Duodenal mucosa (tissue), 2 donors: ENCODE measurements around the gene IMPDH2.

Experiments used
- H3K27ac ChIP-seq: one replicate; pipeline ENCODE4 v1.7.0; 2013; ENCODE audit warnings: low read depth, low read length
- H3K27me3 ChIP-seq, 2 donors: one replicate each; pipeline ENCODE4 v1.7.0; 2013; ENCODE audit warnings: low read length in 2 of 2, control low read depth in 1 of 2; ENCODE audit not compliant: insufficient read depth in 2 of 2, control insufficient read depth in 1 of 2
- H3K36me3 ChIP-seq, 2 donors: one replicate each; pipeline ENCODE4 v1.7.0; 2013; ENCODE audit warnings: low read length in 2 of 2, control low read depth in 1 of 2; ENCODE audit not compliant: insufficient read depth in 2 of 2, control insufficient read depth in 1 of 2
- H3K4me1 ChIP-seq, 2 donors: one replicate each; pipeline ENCODE4 v1.7.0; 2013; ENCODE audit warnings: low read length in 2 of 2, control low read depth in 1 of 2; ENCODE audit not compliant: insufficient read depth in 2 of 2, control insufficient read depth in 1 of 2
- H3K4me3 ChIP-seq, 2 donors: one replicate each; pipeline ENCODE4 v1.7.0; 2013; ENCODE audit warnings: low read length in 2 of 2, low read depth in 1 of 2
- H3K9ac ChIP-seq, 2 donors: one replicate each; pipeline ENCODE4 v1.7.0; 2013; ENCODE audit warnings: low read length in 2 of 2, low read depth in 1 of 2
- H3K9me3 ChIP-seq, 2 donors: one replicate each; pipeline ENCODE4 v1.7.0; 2013; ENCODE audit warnings: low read length in 2 of 2, control low read depth in 1 of 2; ENCODE audit not compliant: control insufficient read depth in 1 of 2

The IMPDH2 gene

GRCh38 chr3:48993834-48994233 is 35.4 kb downstream of the IMPDH2 start:
- Histone ChIP-seq H3K27ac (no peak overlapping the region), H3K27me3 (no peaks in the 10 kb centered on the region), H3K9ac (no peak overlapping the region), H3K36me3 (peaks cover 8 to 18% of the 10 kb centered on the region in 2 donors), H3K4me3 (no peak overlapping the region), H3K4me1 (peaks cover 14 to 23% of the 10 kb centered on the region in 2 donors), H3K9me3 (no peaks in the 10 kb centered on the region)

GRCh38 chr3:48991851-48992545 is 37.2 kb downstream of the IMPDH2 start:
- Histone ChIP-seq H3K9ac (peak overlapping the region; percentile 68 to 74), H3K27me3 (no peaks in the 10 kb centered on the region), H3K9me3 (no peaks in the 10 kb centered on the region), H3K4me1 (peaks cover 14 to 23% of the 10 kb centered on the region in 2 donors), H3K36me3 (peaks cover 5 to 14% of the 10 kb centered on the region in 2 donors), H3K4me3 (peak overlapping the region; percentile 90 to 91), H3K27ac (no peak overlapping the region)

- no peaks in the 10 kb centered on the region for H3K27me3 ChIP-seq
- H3K9me3 ChIP-seq, result no peaks in the 10 kb centered on the region
- peak overlapping the region; percentile 83 for H3K27ac ChIP-seq
- peaks cover 0 to 13% of the 10 kb centered on the region in 2 donors for H3K36me3 ChIP-seq
- peaks cover 14 to 23% of the 10 kb centered on the region in 2 donors for H3K4me1 ChIP-seq
- peak overlapping the region; percentile 68 to 74 for H3K9ac ChIP-seq
- peak overlapping the region; percentile 90 to 91 for H3K4me3 ChIP-seq
These were observed 38.3 kb downstream of the IMPDH2 start for GRCh38 chr3:48990636-48991469.

- no peaks in the 10 kb centered on the region for H3K9me3 ChIP-seq
- peak within 1 kb of the TSS; percentile 69 to 74 for H3K9ac ChIP-seq
- peak within 1 kb of the TSS; percentile 90 to 91 for H3K4me3 ChIP-seq
- peaks cover 14 to 23% of the 10 kb centered on the region in 2 donors for H3K4me1 ChIP-seq
- H3K27ac ChIP-seq, result peak within 1 kb of the TSS; percentile 83
- no peaks in the 10 kb centered on the region for H3K27me3 ChIP-seq
- peaks cover 0 to 18% of the 10 kb centered on the region in 2 donors for H3K36me3 ChIP-seq
These were observed 39.2 kb downstream of the IMPDH2 start, which contains the start of gene P4HTM for GRCh38 chr3:48989796-48990635. Gene P4HTM (plus strand): TSS chr3:48990241. CDS start chr3:48990257, 16 bp downstream.

GRCh38 chr3:48989126-48989795 is 39.9 kb downstream of the IMPDH2 start:
- peak overlapping the region; percentile 69 to 74 for H3K9ac ChIP-seq
- no peaks in the 10 kb centered on the region for H3K27me3 ChIP-seq
- peaks cover 6 to 24% of the 10 kb centered on the region in 2 donors for H3K36me3 ChIP-seq
- no peaks in the 10 kb centered on the region for H3K9me3 ChIP-seq
- H3K4me3 ChIP-seq, result peak overlapping the region; percentile 90 to 91
- peak overlapping the region; percentile 83 for H3K27ac ChIP-seq
- H3K4me1 ChIP-seq, result peaks cover 14 to 23% of the 10 kb centered on the region in 2 donors

- H3K27ac ChIP-seq, result no peak overlapping the region
- peaks cover 24 to 52% of the 10 kb centered on the region in 2 donors for H3K36me3 ChIP-seq
- no peak overlapping the region for H3K9ac ChIP-seq
- peaks cover 8 to 12% of the 10 kb centered on the region in 2 donors for H3K4me1 ChIP-seq
- no peaks in the 10 kb centered on the region for H3K9me3 ChIP-seq
- no peaks in the 10 kb centered on the region for H3K27me3 ChIP-seq
- no peak overlapping the region for H3K4me3 ChIP-seq
These were observed 43.3 kb downstream of the IMPDH2 start for GRCh38 chr3:48985831-48986376.

GRCh38 chr3:48984663-48985062 is 44.5 kb downstream of the IMPDH2 start:
- H3K4me3 ChIP-seq, result no peak overlapping the region
- no peaks in the 10 kb centered on the region for H3K9me3 ChIP-seq
- no peaks in the 10 kb centered on the region for H3K27me3 ChIP-seq
- no peak overlapping the region for H3K9ac ChIP-seq
- no peak overlapping the region for H3K27ac ChIP-seq
- H3K36me3 ChIP-seq, result peaks cover 32 to 64% of the 10 kb centered on the region in 2 donors
- peaks cover 8% of the 10 kb centered on the region in 2 donors for H3K4me1 ChIP-seq

GRCh38 chr3:48983096-48983495 is 46.1 kb downstream of the IMPDH2 start:
- Histone ChIP-seq H3K36me3 (peaks cover 40 to 73% of the 10 kb centered on the region in 2 donors), H3K4me1 (no peaks in the 10 kb centered on the region)

GRCh38 chr3:48982686-48983085 is 46.5 kb downstream of the IMPDH2 start:
- H3K27me3 ChIP-seq, result no peaks in the 10 kb centered on the region
- peaks cover 41 to 77% of the 10 kb centered on the region in 2 donors for H3K36me3 ChIP-seq
- no peak overlapping the region for H3K9ac ChIP-seq
- no peaks in the 10 kb centered on the region for H3K4me1 ChIP-seq
- H3K4me3 ChIP-seq, result no peak overlapping the region
- no peaks in the 10 kb centered on the region for H3K9me3 ChIP-seq
- no peak overlapping the region for H3K27ac ChIP-seq

More at GRCh38 chr3:48983096-48983495, 46.1 kb downstream of the IMPDH2 start:
- Histone ChIP-seq H3K9me3 (no peaks in the 10 kb centered on the region), H3K9ac (no peak overlapping the region), H3K4me3 (no peak overlapping the region), H3K27me3 (no peaks in the 10 kb centered on the region), H3K27ac (no peak overlapping the region)
